GM21825 (cell line): ENCODE data around the gene CDKN1C.
"Not testable (repeated sequence)": the region's sequence is repeated elsewhere in the genome, so short reads cannot be mapped to it uniquely, and the experiment has no call there.

Source experiments
- ATAC-seq: cut with Tn5 transposase; IDR thresholded peaks from one replicate; pipeline ENCODE4 v1.9.1; 2021; ENCODE audit warnings: mild to moderate bottlenecking, moderate library complexity; ENCODE audit not compliant: unreplicated experiment

CDKN1C gene

GRCh38 chr11:2909133-2909902 is 23.7 kb upstream of the CDKN1C start:
- no peak for ATAC-seq

GRCh38 chr11:2908130-2908529 is 22.6 kb upstream of the CDKN1C start:
- ATAC-seq = no peak

GRCh38 chr11:2905299-2905698 is 19.7 kb upstream of the CDKN1C start:
- not testable (repeated sequence) for ATAC-seq

- ATAC-seq = no peak
Measured at GRCh38 chr11:2904153-2905052, 18.8 kb upstream of the CDKN1C start.

- no peak for ATAC-seq
Measured at GRCh38 chr11:2903672-2904011, 18.1 kb upstream of the CDKN1C start.

GRCh38 chr11:2902784-2903671 is 17.5 kb upstream of the CDKN1C start:
- ATAC-seq = no peak

- peak; percentile 92 for ATAC-seq
Measured at GRCh38 chr11:2901854-2902783, 16.5 kb upstream of the CDKN1C start.

- no peak for ATAC-seq
Measured at GRCh38 chr11:2901196-2901796, 15.7 kb upstream of the CDKN1C start.

GRCh38 chr11:2899080-2899783 is 13.7 kb upstream of the CDKN1C start:
- no peak for ATAC-seq

- ATAC-seq = no peak
Measured at GRCh38 chr11:2898366-2899079, 12.9 kb upstream of the CDKN1C start.

GRCh38 chr11:2897048-2897447 is 11.5 kb upstream of the CDKN1C start:
- ATAC-seq = no peak

- ATAC-seq = no peak
Measured at GRCh38 chr11:2896047-2896446, 10.5 kb upstream of the CDKN1C start.

GRCh38 chr11:2893935-2894334 is 8.4 kb upstream of the CDKN1C start:
- no peak for ATAC-seq

GRCh38 chr11:2892967-2893528 is 7.5 kb upstream of the CDKN1C start:
- ATAC-seq = no peak

- no peak for ATAC-seq
Measured at GRCh38 chr11:2892215-2892966, 6.8 kb upstream of the CDKN1C start.

- no peak for ATAC-seq
Measured at GRCh38 chr11:2891326-2892214, 6.0 kb upstream of the CDKN1C start.
